Fibroblast of lung (primary cell): ENCODE data around the gene CATSPER1. TPM values are rescaled to one million over a fixed set of nuclear protein-coding genes. Genes with fewer than 3 reads are reported as not detected.

ENCODE experiments used
- DNase-seq, 2 donors: peaks; one replicate each; pipeline versions ENCODE4 v3.0.0 to v3.0.0-alpha.2; 2010; ENCODE audit warnings: low read depth in 2 of 2
- H2AFZ ChIP-seq: 2 replicates; pipeline ENCODE4 v1.5.1; 2012; ENCODE audit warnings: low read length, control low read depth, inconsistent platforms
- H3K27ac ChIP-seq: 2 replicates; pipeline ENCODE4 v1.5.1; 2011; ENCODE audit warnings: low read length, control low read depth; ENCODE audit not compliant: insufficient read depth
- H3K27me3 ChIP-seq: 2 replicates; pipeline ENCODE4 v1.5.1; 2011; ENCODE audit warnings: mild to moderate bottlenecking, low read length; ENCODE audit not compliant: control insufficient read depth, insufficient read depth
- H3K36me3 ChIP-seq: 2 replicates; pipeline ENCODE4 v1.5.1; 2011; ENCODE audit warnings: low read length; ENCODE audit not compliant: control insufficient read depth, insufficient read depth
- H3K4me1 ChIP-seq: 2 replicates; pipeline ENCODE4 v1.5.1; 2011; ENCODE audit warnings: low read length; ENCODE audit not compliant: control insufficient read depth, insufficient read depth; ENCODE audit errors: extremely low read depth
- H3K4me2 ChIP-seq: 2 replicates; pipeline ENCODE4 v1.5.1; 2011; ENCODE audit warnings: low read length, control low read depth; ENCODE audit not compliant: insufficient read depth; ENCODE audit errors: extremely low read depth
- H3K4me3 ChIP-seq, 4 experiments: fragments of 200-600 bp in 1 of 4; sonication (generic) in 1 of 4; replicated peaks in 1 of 4; 2 replicates each; pipeline ENCODE4 v1.5.1; 2011 to 2016; ENCODE audit warnings: low read length in 4 of 4, low read depth in 3 of 4, mild to moderate bottlenecking in 3 of 4, control low read depth in 2 of 4, inconsistent platforms in 1 of 4, mixed read lengths in 1 of 4; ENCODE audit not compliant: insufficient read depth in 1 of 4; ENCODE audit errors: control extremely low read depth in 1 of 4
- H3K79me2 ChIP-seq: 2 replicates; pipeline ENCODE4 v1.5.1; 2012; ENCODE audit warnings: mild to moderate bottlenecking, low read length, inconsistent platforms; ENCODE audit not compliant: control insufficient read depth, insufficient read depth
- H3K9ac ChIP-seq: 2 replicates; pipeline ENCODE4 v1.5.1; 2011; ENCODE audit warnings: mild to moderate bottlenecking, low read length, control low read depth; ENCODE audit not compliant: insufficient read depth
- H3K9me3 ChIP-seq: 2 replicates; pipeline ENCODE4 v1.5.1; 2012; ENCODE audit warnings: low read depth, low read length; ENCODE audit not compliant: control insufficient read depth, insufficient read depth
- H4K20me1 ChIP-seq: 2 replicates; pipeline ENCODE4 v1.5.1; 2011; ENCODE audit warnings: low read length; ENCODE audit not compliant: control insufficient read depth, insufficient read depth; ENCODE audit errors: extremely low read depth
- EZH2 ChIP-seq: IDR thresholded peaks from 2 replicates; pipeline ENCODE4 v1.5.1; 2012; ENCODE audit warnings: low read length, control low read depth, mild to moderate bottlenecking; ENCODE audit errors: missing control alignments
- polyA plus RNA-seq, 2 donors: library from polyadenylated mRNA; depleted of rRNA in 1 of 2; stranded (reverse) in 1 of 2; unstranded in 1 of 2; fragments of >200 nt; gene quantifications; 2 replicates each; pipeline ENCODE4 v1.2.1, GENCODE V29; 2011 to 2012; ENCODE audit warnings: missing spikeins in 1 of 2
- total RNA-seq: library from RNA; depleted of rRNA; stranded (reverse); fragments of >200 nt; gene quantifications from 2 replicates; pipeline ENCODE4 v1.2.1, GENCODE V29; 2014
- TF ChIP-seq, protein P1 (sequence below), 2 donors: IDR thresholded peaks in 1 of 2; conservative IDR thresholded peaks in 1 of 2; 1 replicate in 1 of 2; 2 replicates in 1 of 2; pipeline ENCODE4 v1.5.1; 2011 to 2012; ENCODE audit warnings: low read length in 2 of 2, control low read depth in 1 of 2, inconsistent platforms in 1 of 2, low read depth in 1 of 2, mild to moderate bottlenecking in 1 of 2

The CATSPER1 gene
- total and polyA plus RNA-seq, 2 donors (not counting 1 experiment from before 2014, with no cell fraction given): not detected

DNA sequence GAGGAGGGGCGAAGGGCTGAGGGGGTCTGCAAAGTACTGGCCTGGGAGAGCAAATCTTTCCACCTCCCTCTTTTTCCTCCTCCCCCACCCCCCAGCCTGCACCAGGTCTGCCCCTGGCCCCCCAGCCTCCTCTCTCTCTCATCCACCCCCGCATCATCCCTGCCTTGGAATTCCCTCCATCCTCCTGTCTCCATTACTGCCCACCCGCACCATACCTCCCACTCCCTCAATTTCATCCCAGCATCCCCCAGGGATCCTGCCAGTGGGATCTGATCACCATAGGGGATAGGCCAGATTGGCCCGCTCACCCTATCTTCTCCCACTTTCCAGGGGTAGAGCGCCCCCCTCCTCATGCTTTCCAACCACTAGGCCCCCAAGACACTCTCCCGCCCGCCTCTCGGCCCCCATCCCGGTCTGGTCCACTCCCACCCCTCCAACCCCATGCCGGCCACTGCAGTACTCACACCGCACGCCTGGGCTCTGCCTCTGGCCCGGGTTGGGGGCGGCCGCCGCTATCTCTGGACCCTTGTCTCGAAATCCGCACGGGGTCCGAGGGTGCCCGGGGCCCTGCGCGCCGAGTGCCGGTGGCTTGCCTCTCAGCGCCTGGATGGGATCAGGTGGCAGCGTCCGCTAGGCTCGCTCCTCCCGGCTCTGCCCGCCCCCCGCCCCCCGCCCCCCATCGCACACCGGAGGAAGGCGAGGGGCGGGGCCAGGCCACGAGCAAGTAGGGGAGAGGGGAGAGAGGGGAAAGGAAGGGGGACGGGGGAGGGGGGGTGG, 22.5 kb upstream of the CATSPER1 start, which contains the start of gene GAL3ST3:
Gene GAL3ST3, minus strand, starts transcription at position 615 of the 777 bp plus-strand sequence. CDS start 3,746 bp downstream, outside the sequence.
- Histone ChIP-seq H3K4me1 (peaks cover 4% of the 10 kb centered on the region), H3K79me2 (peaks cover 16% of the 10 kb centered on the region), H3K9me3 (no peaks in the 10 kb centered on the region), H3K4me2 (no peak within 1 kb of the TSS), H3K27ac (no peak within 1 kb of the TSS), H3K4me3 (no peak within 1 kb of the TSS), H3K9ac (no peak within 1 kb of the TSS), H3K36me3 (no peaks in the 10 kb centered on the region), H2AFZ (no peak within 1 kb of the TSS), H4K20me1 (no peaks in the 10 kb centered on the region), H3K27me3 (peaks cover 17% of the 10 kb centered on the region)
- DNase-seq: no peak
- TF ChIP-seq, protein P1, sequence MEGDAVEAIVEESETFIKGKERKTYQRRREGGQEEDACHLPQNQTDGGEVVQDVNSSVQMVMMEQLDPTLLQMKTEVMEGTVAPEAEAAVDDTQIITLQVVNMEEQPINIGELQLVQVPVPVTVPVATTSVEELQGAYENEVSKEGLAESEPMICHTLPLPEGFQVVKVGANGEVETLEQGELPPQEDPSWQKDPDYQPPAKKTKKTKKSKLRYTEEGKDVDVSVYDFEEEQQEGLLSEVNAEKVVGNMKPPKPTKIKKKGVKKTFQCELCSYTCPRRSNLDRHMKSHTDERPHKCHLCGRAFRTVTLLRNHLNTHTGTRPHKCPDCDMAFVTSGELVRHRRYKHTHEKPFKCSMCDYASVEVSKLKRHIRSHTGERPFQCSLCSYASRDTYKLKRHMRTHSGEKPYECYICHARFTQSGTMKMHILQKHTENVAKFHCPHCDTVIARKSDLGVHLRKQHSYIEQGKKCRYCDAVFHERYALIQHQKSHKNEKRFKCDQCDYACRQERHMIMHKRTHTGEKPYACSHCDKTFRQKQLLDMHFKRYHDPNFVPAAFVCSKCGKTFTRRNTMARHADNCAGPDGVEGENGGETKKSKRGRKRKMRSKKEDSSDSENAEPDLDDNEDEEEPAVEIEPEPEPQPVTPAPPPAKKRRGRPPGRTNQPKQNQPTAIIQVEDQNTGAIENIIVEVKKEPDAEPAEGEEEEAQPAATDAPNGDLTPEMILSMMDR (conservative IDR thresholded peaks at IDR 0.05 in 1 of 2, IDR thresholded peaks at IDR 0.05 in 1 of 2; ENCODE audit: low read depth in 1 of 2, low read length in 2 of 2): no peak
- no peak for TF ChIP-seq EZH2

DNA sequence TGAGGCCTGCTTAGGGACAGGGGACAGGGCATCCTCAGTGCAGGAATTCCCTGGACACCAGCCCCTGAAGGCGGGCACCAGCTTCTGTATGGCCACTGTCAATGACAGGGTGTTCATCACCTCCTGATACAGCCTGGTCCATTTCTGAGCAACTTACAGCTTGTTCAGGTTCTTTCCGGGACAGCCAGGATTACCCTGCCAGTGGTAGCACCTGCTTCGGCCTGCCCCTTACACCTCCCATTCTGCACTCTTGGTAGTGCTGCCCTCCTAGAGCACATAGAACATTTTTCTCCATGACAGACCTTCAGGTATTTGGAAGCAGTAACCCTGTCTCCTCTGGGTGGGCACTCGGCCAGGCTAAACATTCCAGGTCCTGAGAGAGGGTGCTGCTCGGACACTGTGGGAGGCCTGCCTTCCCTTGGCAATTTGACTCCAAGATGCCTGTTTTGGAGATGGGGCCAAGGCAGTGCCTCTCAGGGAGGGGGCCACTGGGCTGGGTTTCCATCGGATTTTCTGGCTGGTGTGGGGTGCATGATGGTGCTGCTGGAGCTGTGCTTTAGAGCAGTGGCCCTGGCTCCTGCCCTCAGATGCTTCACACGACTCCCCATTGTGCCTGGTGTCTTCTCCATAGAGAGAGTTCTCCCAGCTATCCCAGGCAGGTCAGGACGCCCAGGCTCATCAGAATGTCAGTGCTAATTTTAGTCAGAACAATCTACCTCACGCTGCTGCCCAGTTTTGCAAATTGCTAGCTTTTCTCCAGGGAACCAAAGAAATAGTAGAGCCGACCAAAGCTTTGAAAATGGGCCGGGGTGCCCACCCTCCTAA, 21.5 kb upstream of the CATSPER1 start:
- DNase-seq: peak in 1 of 2 donors; percentile 50
- Histone ChIP-seq H4K20me1 (no peaks in the 10 kb centered on the region), H3K9ac (no peak overlapping the region), H3K27me3 (peaks cover 17% of the 10 kb centered on the region), H3K36me3 (no peaks in the 10 kb centered on the region), H3K4me1 (peaks cover 4% of the 10 kb centered on the region), H3K79me2 (peaks cover 6% of the 10 kb centered on the region), H3K4me2 (no peak overlapping the region), H3K4me3 (no peak overlapping the region), H3K9me3 (no peaks in the 10 kb centered on the region), H3K27ac (no peak overlapping the region), H2AFZ (no peak overlapping the region)
- no peak for TF ChIP-seq EZH2
- TF ChIP-seq, protein P1 (conservative IDR thresholded peaks at IDR 0.05 in 1 of 2, IDR thresholded peaks at IDR 0.05 in 1 of 2; ENCODE audit: low read depth in 1 of 2, low read length in 2 of 2): no peak

DNA sequence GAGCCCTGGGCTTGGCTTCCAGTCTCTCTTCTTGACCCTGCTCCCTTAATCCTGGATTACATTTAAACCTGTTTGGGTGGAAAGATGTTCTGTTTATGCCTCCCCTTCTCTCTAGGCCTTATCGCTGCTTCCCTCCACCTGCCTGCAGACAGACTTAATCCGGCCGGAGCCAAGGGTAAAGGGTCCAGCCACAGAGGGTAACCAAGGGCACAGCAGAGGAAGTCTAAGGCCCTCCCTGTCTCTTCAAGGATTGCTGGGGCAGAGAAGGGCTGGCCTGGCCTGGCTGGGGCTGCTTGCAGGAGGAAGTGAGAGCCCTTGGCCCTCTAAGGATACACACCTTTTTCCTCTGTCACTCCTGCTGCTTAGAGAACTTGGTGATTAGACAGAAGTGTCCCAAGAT, 20.6 kb upstream of the CATSPER1 start:
- Histone ChIP-seq H3K4me3 (no peak overlapping the region), H2AFZ (no peak overlapping the region), H3K79me2 (no peaks in the 10 kb centered on the region), H3K27ac (no peak overlapping the region), H3K9me3 (no peaks in the 10 kb centered on the region), H3K9ac (no peak overlapping the region), H3K4me1 (peaks cover 4% of the 10 kb centered on the region), H3K4me2 (no peak overlapping the region), H3K36me3 (no peaks in the 10 kb centered on the region), H4K20me1 (no peaks in the 10 kb centered on the region), H3K27me3 (peaks cover 19% of the 10 kb centered on the region)
- TF ChIP-seq EZH2: no peak
- TF ChIP-seq, protein P1 (conservative IDR thresholded peaks at IDR 0.05 in 1 of 2, IDR thresholded peaks at IDR 0.05 in 1 of 2; ENCODE audit: low read depth in 1 of 2, low read length in 2 of 2): no peak
- no peak for DNase-seq
